ENCODE data around the gene FAM25G.

Gene FAM25G

GRCh38 chr10:47449102-47449978 lies 42.2 kb downstream of the FAM25G start:
- DNase-seq (ENCODE audit: low read depth in 3 of 3): no peak

GRCh38 chr10:47447705-47448104 lies 43.8 kb downstream of the FAM25G start:
- DNase-seq (ENCODE audit: low read depth in 3 of 3): no peak

GRCh38 chr10:47447209-47447608 lies 44.3 kb downstream of the FAM25G start:
- DNase-seq (ENCODE audit: low read depth in 3 of 3): no peak

- DNase-seq (ENCODE audit: low read depth in 3 of 3): no peak
Measured at GRCh38 chr10:47445720-47446119, 45.8 kb downstream of the FAM25G start.

GRCh38 chr10:47444047-47444446 lies 47.5 kb downstream of the FAM25G start:
- DNase-seq (ENCODE audit: low read depth in 3 of 3): no peak

- DNase-seq (ENCODE audit: low read depth in 3 of 3): no peak
Measured at GRCh38 chr10:47443145-47443544, 48.4 kb downstream of the FAM25G start.

GRCh38 chr10:47442351-47442750 lies 49.1 kb downstream of the FAM25G start:
- no peak for DNase-seq (ENCODE audit: low read depth in 3 of 3)

- no peak for DNase-seq (ENCODE audit: low read depth in 3 of 3)
Measured at GRCh38 chr10:47441938-47442337, 49.6 kb downstream of the FAM25G start.

- DNase-seq (ENCODE audit: low read depth in 3 of 3): no peak
Measured at GRCh38 chr10:47440207-47440606, 51.3 kb downstream of the FAM25G start.

GRCh38 chr10:47438857-47439474 lies 52.5 kb downstream of the FAM25G start:
- no peak for DNase-seq (ENCODE audit: low read depth in 3 of 3)
